Activated T-helper 1 cell treated with anti-CD3 and anti-CD28 coated beads, Interleukin-12 subunit alpha, Interleukin-12 subunit beta, Interleukin-2, Interleukin-4 antibody, amounts not matched to agents 30 ng/mL and 10 ng/mL and 1 ng/mL, durations not matched to agents 14 hours and 24 hours and 36 hours (primary cell): ENCODE data around the gene MAP7D2. TPM values are rescaled to one million over a fixed set of nuclear protein-coding genes. Genes with fewer than 3 reads are reported as not detected.
"Not testable (repeated sequence)": the region's sequence is repeated elsewhere in the genome, so short reads cannot be mapped to it uniquely, and the experiment has no call there.

Experiments
- DNase-seq: peaks from one replicate; pipeline ENCODE4 v3.0.0; 2021; ENCODE audit warnings: low spot score
- H3K27ac Mint-ChIP-seq: one replicate; pipeline ENCODE4 v1.8.0; 2021; ENCODE audit warnings: mild to moderate bottlenecking, mixed read lengths
- H3K27me3 Mint-ChIP-seq: one replicate; pipeline ENCODE4 v1.8.0; 2022; ENCODE audit warnings: mild to moderate bottlenecking, moderate library complexity, mixed read lengths; ENCODE audit not compliant: insufficient read depth
- H3K36me3 Mint-ChIP-seq: one replicate; pipeline ENCODE4 v1.8.0; 2021; ENCODE audit warnings: low read depth, mixed read lengths
- H3K4me1 Mint-ChIP-seq: one replicate; pipeline ENCODE4 v1.8.0; 2021; ENCODE audit warnings: low read depth, mixed read lengths
- H3K4me3 Mint-ChIP-seq: one replicate; pipeline ENCODE4 v1.8.0; 2021; ENCODE audit warnings: mild to moderate bottlenecking, moderate library complexity, mixed read lengths
- H3K9me3 Mint-ChIP-seq: one replicate; pipeline ENCODE4 v1.8.0; 2021; ENCODE audit warnings: mixed read lengths
- intact Hi-C: fragments of 100-400 bp; cut with micrococcal nuclease; formaldehyde crosslinking; loops from one replicate; pipeline ENCODE4 v1.15.1; 2024
- total RNA-seq: library from RNA; stranded (reverse); gene quantifications from 2 replicates; pipeline ENCODE4 v1.2.3, GENCODE V29; 2022

MAP7D2 gene
- total RNA-seq, 1 donor from 2014 or later = 0.39 TPM

DNA sequence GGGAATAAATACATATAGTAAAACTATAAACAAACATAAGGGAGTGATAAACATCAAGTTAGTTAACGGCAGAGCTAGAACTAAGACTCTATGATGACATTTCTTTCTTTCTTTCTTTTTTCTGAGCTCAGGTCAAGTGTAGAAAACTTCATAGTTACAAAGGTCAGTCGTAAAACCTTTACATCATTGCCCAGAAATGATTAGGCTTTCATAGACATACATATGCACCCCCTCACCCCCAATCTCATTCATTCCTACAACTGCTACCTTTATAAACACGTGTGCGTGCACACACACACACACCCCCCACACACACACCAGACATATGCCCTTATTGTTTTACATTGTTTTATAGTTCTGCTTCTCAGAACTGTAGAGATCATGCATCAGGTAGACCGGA, 19.2 kb upstream of the MAP7D2 start:
- Mint-ChIP-seq H3K9me3 (no peaks in the 10 kb centered on the region), H3K4me3 (no peak overlapping the region), H3K4me1 (peaks cover 18% of the 10 kb centered on the region), H3K27me3 (no peaks in the 10 kb centered on the region), H3K27ac (no peak overlapping the region), H3K36me3 (peaks cover 22% of the 10 kb centered on the region)
- intact Hi-C loops = loop anchor here (5.0 kb wide), 1 partner anchor 229 kb away; no protein-coding TSS in a partner anchor
- no peak for DNase-seq

DNA sequence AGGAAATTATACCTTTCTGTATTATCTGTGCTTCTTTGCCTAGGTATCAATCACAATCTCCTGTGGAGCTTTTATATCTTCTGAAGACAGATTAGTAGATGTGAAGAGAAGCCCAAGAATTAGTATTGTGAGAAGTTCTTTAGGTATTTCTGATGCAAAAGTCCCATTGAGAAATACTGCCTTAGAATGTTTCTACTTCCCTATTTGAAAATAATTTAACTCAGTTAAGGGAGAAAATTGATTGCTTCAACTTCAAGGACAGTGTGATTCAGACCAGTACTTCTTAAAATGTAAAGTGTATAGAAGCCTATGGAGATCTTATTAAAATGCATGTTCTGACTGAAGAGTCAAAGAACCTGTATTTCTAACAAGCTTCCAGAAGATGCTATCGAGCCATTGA, 16.0 kb upstream of the MAP7D2 start:
- Mint-ChIP-seq H3K4me1 (no peaks in the 10 kb centered on the region), H3K27ac (no peak overlapping the region), H3K27me3 (no peaks in the 10 kb centered on the region), H3K9me3 (no peaks in the 10 kb centered on the region), H3K4me3 (no peak overlapping the region), H3K36me3 (peaks cover 16% of the 10 kb centered on the region)
- DNase-seq = no peak
- intact Hi-C loops = no loop called here

DNA sequence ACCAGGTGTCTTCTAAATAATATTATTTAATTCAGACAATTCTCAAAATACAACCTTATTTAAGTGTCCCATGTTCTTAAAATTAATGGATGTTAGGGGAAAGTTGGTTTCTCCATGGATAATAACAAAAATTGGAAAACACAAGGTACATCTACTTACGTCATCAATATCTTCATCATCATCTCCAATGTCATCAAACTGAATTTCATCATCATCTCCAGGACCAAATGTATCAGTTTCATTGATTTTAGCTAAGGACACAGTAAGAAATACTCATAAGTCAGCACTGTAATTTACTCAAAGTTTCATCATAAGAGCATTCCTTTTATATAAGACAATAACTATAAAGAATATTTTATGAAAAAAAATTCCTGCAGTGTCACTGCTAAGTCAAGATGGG, 13.7 kb upstream of the MAP7D2 start:
- intact Hi-C loops = no loop called here

DNA sequence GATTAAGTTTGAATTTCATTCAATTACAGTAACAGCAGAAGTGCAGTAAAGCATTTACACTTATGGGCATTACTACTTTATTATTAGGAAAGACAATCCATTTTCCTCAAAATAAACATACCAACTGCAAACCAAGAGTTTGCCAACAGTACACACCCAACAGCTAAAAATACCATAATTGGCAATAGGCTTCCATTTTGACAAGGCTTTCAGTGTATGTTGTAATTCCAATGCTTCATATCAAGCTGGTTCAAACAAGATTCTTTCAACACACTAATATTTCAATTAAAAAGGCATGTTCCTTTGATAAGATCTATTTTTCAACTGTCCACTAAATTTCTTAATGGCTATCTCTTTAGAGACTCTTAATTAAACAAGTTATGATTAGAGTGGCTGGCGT, 12.8 kb upstream of the MAP7D2 start:
- no peak overlapping the region for H3K27ac Mint-ChIP-seq
- no peak overlapping the region for H3K4me3 Mint-ChIP-seq
- intact Hi-C loops = no loop called here
- H3K9me3 Mint-ChIP-seq = no peaks in the 10 kb centered on the region
- H3K36me3 Mint-ChIP-seq = peaks cover 6% of the 10 kb centered on the region
- DNase-seq = no peak
- no peaks in the 10 kb centered on the region for H3K4me1 Mint-ChIP-seq
- no peaks in the 10 kb centered on the region for H3K27me3 Mint-ChIP-seq

More for the DNA sequence above, 13.7 kb upstream of the MAP7D2 start:
- peaks cover 8% of the 10 kb centered on the region for H3K36me3 Mint-ChIP-seq
- no peaks in the 10 kb centered on the region for H3K27me3 Mint-ChIP-seq
- H3K27ac Mint-ChIP-seq = peak overlapping the region; percentile 18
- no peak overlapping the region for H3K4me3 Mint-ChIP-seq
- no peaks in the 10 kb centered on the region for H3K9me3 Mint-ChIP-seq
- H3K4me1 Mint-ChIP-seq = no peaks in the 10 kb centered on the region
- no peak for DNase-seq

GRCh38 chrX:20128670-20129069, 12.0 kb upstream of the MAP7D2 start:
- H3K9me3 Mint-ChIP-seq = no peaks in the 10 kb centered on the region
- H3K4me1 Mint-ChIP-seq = no peaks in the 10 kb centered on the region
- no peak for DNase-seq
- intact Hi-C loops = no loop called here
- no peak overlapping the region for H3K4me3 Mint-ChIP-seq
- H3K27ac Mint-ChIP-seq = no peak overlapping the region
- peaks cover 8% of the 10 kb centered on the region for H3K36me3 Mint-ChIP-seq
- H3K27me3 Mint-ChIP-seq = no peaks in the 10 kb centered on the region

GRCh38 chrX:20127440-20127839, 10.7 kb upstream of the MAP7D2 start:
- H3K4me3 Mint-ChIP-seq, H3K27ac Mint-ChIP-seq, DNase-seq, H3K9me3 Mint-ChIP-seq, H3K27me3 Mint-ChIP-seq, H3K4me1 Mint-ChIP-seq, H3K36me3 Mint-ChIP-seq, intact Hi-C loops: not testable (repeated sequence)

DNA sequence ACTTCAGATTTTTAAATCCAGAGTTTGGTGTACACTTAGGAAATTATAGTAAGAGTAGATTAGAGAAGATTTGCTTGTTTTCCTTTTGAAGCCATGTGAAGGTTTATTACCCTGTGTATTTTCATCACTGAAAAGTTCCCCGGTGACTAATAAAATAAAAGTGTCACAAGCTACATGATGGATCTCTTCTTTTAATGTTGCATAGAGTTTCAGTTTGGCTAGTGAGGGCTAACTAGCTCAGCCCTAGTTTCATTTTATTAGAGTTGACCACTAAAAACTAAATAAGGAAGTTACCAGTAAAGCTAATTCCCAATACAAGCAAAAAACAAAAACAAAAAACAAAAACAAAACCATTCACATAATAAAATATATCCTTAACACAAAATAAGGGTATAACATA, 10.1 kb upstream of the MAP7D2 start:
- H3K27me3 Mint-ChIP-seq, DNase-seq, H3K4me1 Mint-ChIP-seq, intact Hi-C loops, H3K36me3 Mint-ChIP-seq, H3K9me3 Mint-ChIP-seq, H3K4me3 Mint-ChIP-seq, H3K27ac Mint-ChIP-seq: not testable (repeated sequence)

- no peak for DNase-seq
- Mint-ChIP-seq H3K27ac (no peak overlapping the region), H3K4me1 (no peaks in the 10 kb centered on the region), H3K4me3 (no peak overlapping the region), H3K27me3 (no peaks in the 10 kb centered on the region), H3K36me3 (peaks cover 2% of the 10 kb centered on the region), H3K9me3 (no peaks in the 10 kb centered on the region)
- intact Hi-C loops = no loop called here
Observed at GRCh38 chrX:20124964-20125363, 8.3 kb upstream of the MAP7D2 start.

DNA sequence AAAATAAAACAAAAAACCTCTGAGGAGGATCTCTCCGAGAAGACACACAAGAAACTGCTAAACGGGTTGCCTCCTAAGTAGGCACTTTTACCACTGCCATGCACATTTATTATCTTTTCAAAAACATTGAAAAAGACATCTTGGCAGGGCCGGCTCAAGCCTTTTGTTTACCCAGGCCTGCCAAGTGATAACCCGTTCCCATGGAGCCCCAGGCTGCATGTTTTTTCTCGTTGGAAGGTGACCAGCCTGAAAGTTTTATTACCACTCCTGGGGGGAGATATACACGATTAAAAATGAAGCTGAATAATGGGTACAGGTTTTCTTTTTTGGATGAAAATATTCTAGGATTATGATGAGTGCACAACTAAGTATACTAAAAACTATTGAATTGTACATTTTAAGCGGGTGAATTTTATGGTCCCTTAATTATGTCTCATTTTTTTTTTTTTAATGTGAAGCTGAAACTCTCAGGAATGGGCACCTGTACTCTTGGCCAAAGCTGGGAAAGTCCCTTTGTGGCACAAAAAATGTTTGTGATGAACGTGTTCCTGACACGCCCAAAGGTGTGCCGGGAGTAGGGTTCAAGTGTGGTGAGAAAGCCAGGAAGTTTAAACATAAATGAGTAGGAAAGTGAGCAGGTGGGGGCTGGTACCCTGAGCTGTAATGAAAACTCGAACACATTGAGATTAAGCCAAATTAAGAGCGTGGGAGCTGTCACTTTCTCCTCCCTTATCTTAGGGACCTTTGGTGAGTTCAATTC, 1.5 kb upstream of the MAP7D2 start:
- no peak overlapping the region for H3K4me3 Mint-ChIP-seq
- H3K27me3 Mint-ChIP-seq = peaks cover 15% of the 10 kb centered on the region
- intact Hi-C loops = no loop called here
- no peaks in the 10 kb centered on the region for H3K36me3 Mint-ChIP-seq
- H3K27ac Mint-ChIP-seq = no peak overlapping the region
- DNase-seq = no peak
- H3K4me1 Mint-ChIP-seq = no peaks in the 10 kb centered on the region
- H3K9me3 Mint-ChIP-seq = no peaks in the 10 kb centered on the region

- H3K4me1 Mint-ChIP-seq = no peaks in the 10 kb centered on the region
- H3K36me3 Mint-ChIP-seq = no peaks in the 10 kb centered on the region
- no peak overlapping the region for H3K27ac Mint-ChIP-seq
- peak overlapping the region; percentile 39 for H3K4me3 Mint-ChIP-seq
- H3K9me3 Mint-ChIP-seq = no peaks in the 10 kb centered on the region
- no peak for DNase-seq
- peaks cover 15% of the 10 kb centered on the region for H3K27me3 Mint-ChIP-seq
- intact Hi-C loops = no loop called here
Observed at GRCh38 chrX:20116087-20116576, 575 bp downstream of the MAP7D2 start.

DNA sequence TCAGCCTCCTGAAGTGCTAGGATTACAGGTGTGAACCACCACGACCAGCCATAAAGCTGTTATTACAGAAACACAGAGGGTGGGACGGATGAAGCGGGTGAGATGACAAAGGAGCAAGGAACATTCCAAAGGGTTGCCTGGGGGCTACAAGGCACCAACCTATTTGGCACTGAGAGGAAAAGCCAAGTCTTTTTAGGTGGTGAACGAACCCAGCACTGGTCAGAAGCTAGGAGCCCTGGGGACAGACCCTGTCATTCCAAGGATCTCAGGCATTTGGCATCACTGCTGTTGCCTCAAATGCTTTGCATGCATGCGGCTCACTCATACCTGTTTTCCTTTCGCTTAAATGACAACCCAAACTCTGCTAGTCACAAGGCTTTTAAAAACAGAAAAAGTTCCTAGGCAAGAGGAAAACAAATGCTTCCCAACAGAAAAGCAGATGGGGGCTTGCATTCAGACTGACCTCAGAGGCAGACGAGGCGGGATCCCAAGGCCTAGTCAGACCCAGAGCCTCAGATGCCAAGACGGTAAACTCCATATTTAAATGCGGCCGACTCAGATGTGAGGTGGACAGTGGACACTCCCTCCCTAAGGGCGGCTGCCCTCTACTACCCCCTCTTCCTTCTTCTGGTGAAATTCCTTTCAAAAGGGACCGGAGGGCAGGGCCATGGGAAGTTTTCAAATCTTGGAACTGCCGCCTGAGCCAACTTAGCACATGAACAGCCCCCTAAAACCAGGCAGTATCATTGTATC, 4.5 kb downstream of the MAP7D2 start:
- intact Hi-C loops = no loop called here
- no peaks in the 10 kb centered on the region for H3K36me3 Mint-ChIP-seq
- H3K27me3 Mint-ChIP-seq = peaks cover 12% of the 10 kb centered on the region
- H3K4me3 Mint-ChIP-seq = no peak overlapping the region
- H3K27ac Mint-ChIP-seq = no peak overlapping the region
- H3K4me1 Mint-ChIP-seq = no peaks in the 10 kb centered on the region
- no peaks in the 10 kb centered on the region for H3K9me3 Mint-ChIP-seq
- DNase-seq = no peak

GRCh38 chrX:20111271-20111670, 5.4 kb downstream of the MAP7D2 start:
- Mint-ChIP-seq H3K4me1 (no peaks in the 10 kb centered on the region), H3K27ac (no peak overlapping the region)

DNA sequence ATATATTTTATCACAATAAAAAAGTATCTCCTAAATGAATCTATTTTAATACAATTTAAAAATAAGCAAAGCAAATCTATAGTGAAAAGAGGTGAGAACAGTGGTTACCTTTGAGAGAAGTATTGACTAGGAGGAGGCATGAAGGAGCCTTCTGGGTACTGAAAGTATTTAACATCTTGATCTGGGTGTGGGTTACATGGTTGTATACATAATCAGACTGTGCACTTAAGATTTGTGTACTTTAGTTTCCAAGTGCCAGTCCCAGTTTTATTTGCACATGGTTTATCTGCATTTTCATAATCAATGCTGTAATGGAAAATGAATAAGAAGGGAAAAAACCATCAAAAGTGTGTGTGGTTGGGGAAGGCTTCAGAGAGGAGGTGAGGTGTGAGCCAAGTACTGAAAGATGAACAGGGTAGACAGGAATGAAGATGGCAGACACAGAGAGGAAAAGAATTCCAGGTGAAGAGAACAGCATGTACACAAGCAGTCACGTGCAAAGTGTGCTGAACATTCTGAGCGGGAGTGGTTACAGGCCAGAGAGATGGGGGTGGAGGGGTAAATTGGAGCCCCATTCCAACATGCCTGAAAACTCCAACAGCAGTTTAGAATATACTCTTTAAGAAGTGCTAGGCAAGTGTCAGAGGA, 14.6 kb downstream of the MAP7D2 start:
- intact Hi-C loops = no loop called here
- H3K4me3 Mint-ChIP-seq = no peak overlapping the region
- peak overlapping the region; percentile 59 for H3K27ac Mint-ChIP-seq
- peaks cover 6% of the 10 kb centered on the region for H3K4me1 Mint-ChIP-seq
- no peaks in the 10 kb centered on the region for H3K27me3 Mint-ChIP-seq
- peaks cover 2% of the 10 kb centered on the region for H3K36me3 Mint-ChIP-seq
- DNase-seq = no peak
- H3K9me3 Mint-ChIP-seq = no peaks in the 10 kb centered on the region

More at GRCh38 chrX:20111271-20111670, 5.4 kb downstream of the MAP7D2 start:
- intact Hi-C loops = no loop called here
- Mint-ChIP-seq H3K9me3 (no peaks in the 10 kb centered on the region), H3K4me3 (no peak overlapping the region), H3K27me3 (peaks cover 9% of the 10 kb centered on the region), H3K36me3 (no peaks in the 10 kb centered on the region)
- DNase-seq = no peak
